Stimulated activated CD8-positive, alpha-beta memory T cell treated with anti-CD3 and anti-CD28 coated beads, Interleukin-15, amount 100 ng/mL, for 24 hours (primary cell): ENCODE measurements around the gene PMEL.
"Not testable (repeated sequence)": the region's sequence is repeated elsewhere in the genome, so short reads cannot be mapped to it uniquely, and the experiment has no call there.

Experiments used
- DNase-seq: peaks from one replicate; pipeline ENCODE4 v3.0.0-alpha.2; 2020; ENCODE audit warnings: low read depth

The PMEL gene

GRCh38 chr12:55965941-55966407 lies at the start of gene PMEL:
PMEL (minus strand) TSS chr12:55966042; CDS start chr12:55966011, 31 bp downstream.
- no peak for DNase-seq

GRCh38 chr12:56014205-56014604 lies 48.4 kb upstream of the PMEL start:
- no peak for DNase-seq

- DNase-seq = no peak
Measured at GRCh38 chr12:56013482-56013881, 47.6 kb upstream of the PMEL start.

GRCh38 chr12:56011509-56012090 lies 45.8 kb upstream of the PMEL start:
- DNase-seq = no peak

GRCh38 chr12:56010111-56010570 lies 44.3 kb upstream of the PMEL start:
- DNase-seq = no peak

- DNase-seq = no peak
Measured at GRCh38 chr12:56007564-56008559, 42.0 kb upstream of the PMEL start.

GRCh38 chr12:56004211-56004610 lies 38.4 kb upstream of the PMEL start:
- DNase-seq = no peak

- DNase-seq = not testable (repeated sequence)
Measured at GRCh38 chr12:56003376-56003775, 37.5 kb upstream of the PMEL start.

- DNase-seq = no peak
Measured at GRCh38 chr12:56001487-56002100, 35.8 kb upstream of the PMEL start.

GRCh38 chr12:55999999-56000540 lies 34.2 kb upstream of the PMEL start:
- not testable (repeated sequence) for DNase-seq

GRCh38 chr12:55999522-55999921 lies 33.7 kb upstream of the PMEL start:
- not testable (repeated sequence) for DNase-seq

GRCh38 chr12:55997535-55997859 lies 31.7 kb upstream of the PMEL start:
- DNase-seq = no peak

- no peak for DNase-seq
Measured at GRCh38 chr12:55996715-55997534, 31.1 kb upstream of the PMEL start, which contains the start of gene SUOX. SUOX (plus strand) TSS chr12:55997276; CDS start chr12:56002222, 4,946 bp downstream.

GRCh38 chr12:55996201-55996714 lies 30.4 kb upstream of the PMEL start:
- no peak for DNase-seq

- DNase-seq = no peak
Measured at GRCh38 chr12:55995366-55995765, 29.5 kb upstream of the PMEL start.

GRCh38 chr12:55993230-55993853 lies 27.5 kb upstream of the PMEL start:
- no peak for DNase-seq

GRCh38 chr12:55991110-55991509 lies 25.3 kb upstream of the PMEL start:
- DNase-seq = no peak

- not testable (repeated sequence) for DNase-seq
Measured at GRCh38 chr12:55985976-55986375, 20.1 kb upstream of the PMEL start.

GRCh38 chr12:55985341-55985740 lies 19.5 kb upstream of the PMEL start:
- no peak for DNase-seq

GRCh38 chr12:55984861-55985260 lies 19.0 kb upstream of the PMEL start:
- DNase-seq = no peak
